HG02763 (cell line): Measurements from ENCODE around the gene NALCN.

Source experiments
- ATAC-seq: cut with Tn5 transposase; IDR thresholded peaks from one replicate; pipeline ENCODE4 v1.9.1; 2021; ENCODE audit warnings: mild to moderate bottlenecking, moderate library complexity; ENCODE audit not compliant: unreplicated experiment

NALCN gene

DNA sequence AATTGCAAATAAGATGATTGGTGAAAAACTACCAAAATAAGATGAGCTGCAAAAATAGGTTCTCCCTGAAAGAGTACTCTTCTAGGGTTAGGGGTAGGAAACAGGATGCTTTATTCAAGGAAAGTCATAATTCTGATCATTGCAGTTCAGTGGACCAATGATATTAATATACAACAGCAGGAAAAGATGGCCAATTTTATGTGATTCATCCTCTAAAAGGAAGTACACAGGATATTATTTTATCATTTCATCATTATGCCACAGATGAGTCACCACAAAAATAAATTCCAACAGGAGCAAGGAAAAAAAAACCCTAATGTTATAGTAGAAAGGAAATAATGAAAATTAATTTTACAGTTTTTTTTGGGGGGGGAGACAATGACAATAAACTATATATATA lies 205.0 kb downstream of the NALCN start:
- ATAC-seq: no peak

DNA sequence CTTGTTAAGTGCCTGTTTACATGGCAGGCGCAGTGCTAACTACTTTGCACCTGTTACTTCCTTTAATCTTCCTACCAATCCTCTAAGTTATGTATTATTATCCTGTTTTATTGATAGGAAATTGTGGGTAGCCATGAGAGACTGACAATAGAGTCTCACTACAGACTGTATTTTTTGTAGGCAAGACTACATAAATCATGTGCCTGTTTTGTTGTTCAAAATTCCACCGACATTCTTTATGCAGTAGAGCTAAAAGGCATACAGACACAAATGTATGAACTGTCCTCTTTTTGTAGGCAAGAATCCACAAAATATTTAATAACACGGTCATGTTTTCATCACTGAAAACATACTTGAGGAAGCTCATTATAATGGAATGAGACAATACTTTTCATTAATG lies 205.5 kb downstream of the NALCN start:
- ATAC-seq: no peak

DNA sequence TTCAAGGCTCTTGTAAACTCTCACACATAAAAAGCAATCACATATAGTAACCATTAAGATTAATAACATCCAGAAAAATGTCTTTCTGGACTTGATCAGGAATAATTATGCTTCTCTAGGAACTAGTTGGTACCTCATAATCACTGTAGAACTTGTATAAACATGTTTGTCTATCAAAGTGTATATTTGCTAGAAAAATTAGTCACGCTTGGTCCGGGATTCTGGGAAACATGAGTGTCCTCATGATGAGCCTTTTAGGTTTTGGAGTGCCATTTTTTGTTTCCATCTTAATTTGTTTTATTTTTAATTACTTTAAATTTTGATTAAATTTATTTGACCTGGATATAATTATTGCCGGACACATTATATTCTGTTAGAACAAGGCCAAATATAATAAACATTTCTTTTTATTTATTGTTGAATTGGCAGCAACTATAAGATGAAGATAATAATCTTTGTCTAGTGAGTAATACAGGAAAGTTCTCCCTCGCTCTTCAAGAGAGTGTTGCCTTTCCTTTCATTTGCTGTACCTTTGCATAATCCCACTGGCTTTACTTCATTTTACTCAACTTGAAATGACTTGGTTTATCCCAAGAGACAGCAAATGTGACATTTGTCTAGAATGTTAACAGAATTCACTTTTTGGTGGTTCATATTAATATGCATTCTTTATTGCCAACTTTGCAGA lies 207.0 kb downstream of the NALCN start:
- ATAC-seq: no peak

DNA sequence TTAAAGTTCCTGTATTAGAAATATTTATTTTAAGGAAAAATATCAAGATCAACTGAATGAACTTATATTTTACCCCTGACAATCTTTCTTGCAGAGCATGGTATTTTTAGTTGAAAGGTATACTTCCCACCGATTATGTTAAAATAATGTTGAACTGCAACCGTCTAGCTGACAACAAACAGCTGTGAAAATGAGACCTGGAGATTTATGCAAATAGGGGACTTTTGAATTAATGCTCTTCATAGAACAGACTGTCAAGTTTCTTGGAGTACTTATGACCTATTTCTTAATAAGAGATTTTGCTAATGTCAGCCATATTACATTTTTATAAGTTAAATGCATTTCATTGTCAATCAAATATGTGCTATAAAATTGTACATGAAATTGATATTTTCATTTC lies 210.9 kb downstream of the NALCN start:
- ATAC-seq: no peak

DNA sequence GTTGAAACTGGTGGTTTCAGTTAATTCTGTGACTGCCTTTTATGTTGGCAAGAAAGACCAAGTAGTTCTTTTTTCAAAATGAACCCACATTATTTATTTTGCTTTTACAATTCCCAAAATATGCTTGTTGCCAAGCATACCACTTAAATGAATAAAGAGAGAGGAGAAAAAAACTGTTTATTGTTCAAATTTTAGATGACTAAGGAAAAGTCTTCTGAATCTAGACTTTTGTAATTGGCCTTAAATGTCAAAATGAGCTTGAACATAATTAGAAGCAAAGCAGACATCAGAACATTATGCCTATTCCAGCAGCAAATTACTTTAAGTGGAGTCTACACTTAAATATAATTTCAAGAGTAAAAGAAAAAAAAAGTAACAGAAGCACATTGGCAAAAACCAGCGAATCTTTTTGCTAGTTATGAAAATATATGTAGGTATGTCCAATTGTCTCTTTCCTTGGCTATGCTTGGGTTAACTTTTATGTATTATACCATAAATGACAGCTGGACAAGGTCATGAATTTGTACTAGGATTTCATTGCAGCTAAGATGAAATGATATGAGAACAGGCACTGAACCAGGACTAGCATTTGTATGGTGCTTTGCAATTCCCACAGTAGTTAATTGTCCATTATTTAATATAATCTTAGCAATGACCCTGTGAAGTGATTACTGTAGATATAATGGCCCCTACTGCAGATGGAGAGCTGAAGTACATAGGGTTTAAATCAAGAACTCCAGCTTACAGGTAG lies 211.9 kb downstream of the NALCN start:
- ATAC-seq: no peak

DNA sequence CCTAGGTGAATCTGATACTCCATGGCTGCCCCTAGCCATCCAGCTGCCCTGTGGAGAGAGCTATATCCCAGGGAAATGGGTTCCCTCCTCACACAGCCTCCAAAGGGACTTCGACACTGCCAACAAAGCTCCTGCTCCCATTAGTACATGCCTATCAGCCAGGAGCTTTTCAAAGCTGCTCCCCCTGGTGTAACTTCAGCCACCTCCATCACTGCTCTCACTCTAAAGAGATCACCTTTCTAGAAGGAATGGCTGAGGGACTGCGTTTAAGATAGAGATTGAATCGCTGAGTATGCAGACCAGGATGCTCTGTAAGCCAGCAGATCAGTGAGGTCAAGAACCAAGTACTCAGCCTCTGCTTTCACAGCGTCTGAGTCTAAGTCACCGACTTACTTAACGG lies 213.7 kb downstream of the NALCN start:
- no peak for ATAC-seq

DNA sequence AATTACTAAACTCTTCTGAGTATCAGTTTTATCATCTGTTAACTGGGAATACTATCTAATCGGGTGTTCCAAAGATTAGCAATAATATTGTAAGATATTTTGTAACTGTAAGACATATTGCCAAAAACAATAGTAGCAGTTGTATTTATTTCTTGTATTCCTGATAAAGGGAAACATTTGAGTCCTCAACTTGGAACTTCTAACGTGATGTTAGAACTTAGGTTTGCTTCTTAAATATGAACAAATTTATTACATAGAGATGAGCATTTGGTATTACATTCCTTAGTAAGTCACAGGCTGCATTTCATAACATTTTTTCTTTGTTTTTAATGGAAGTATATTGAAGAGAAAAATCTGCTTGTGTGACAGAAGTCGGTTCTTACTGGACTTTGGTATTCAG lies 225.3 kb downstream of the NALCN start:
- ATAC-seq: no peak

DNA sequence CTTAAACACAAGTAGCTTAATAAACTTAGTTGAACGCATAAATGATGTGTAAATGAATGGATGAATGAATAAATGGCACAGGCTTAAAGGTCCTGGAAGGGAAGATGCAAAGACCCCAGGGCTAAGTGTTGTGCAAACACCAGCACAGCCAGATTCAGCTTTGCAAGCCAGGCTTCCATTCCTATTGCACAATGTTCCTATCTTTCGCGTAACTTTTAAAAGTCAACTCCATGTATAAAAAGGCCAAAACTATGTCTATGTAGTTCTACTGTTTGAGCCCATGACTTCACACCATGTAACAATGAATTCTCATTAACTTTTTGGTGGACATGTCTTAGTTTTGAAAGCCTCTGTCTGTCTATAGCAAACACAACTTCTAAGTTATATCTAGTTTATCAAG lies 226.0 kb downstream of the NALCN start:
- no peak for ATAC-seq

DNA sequence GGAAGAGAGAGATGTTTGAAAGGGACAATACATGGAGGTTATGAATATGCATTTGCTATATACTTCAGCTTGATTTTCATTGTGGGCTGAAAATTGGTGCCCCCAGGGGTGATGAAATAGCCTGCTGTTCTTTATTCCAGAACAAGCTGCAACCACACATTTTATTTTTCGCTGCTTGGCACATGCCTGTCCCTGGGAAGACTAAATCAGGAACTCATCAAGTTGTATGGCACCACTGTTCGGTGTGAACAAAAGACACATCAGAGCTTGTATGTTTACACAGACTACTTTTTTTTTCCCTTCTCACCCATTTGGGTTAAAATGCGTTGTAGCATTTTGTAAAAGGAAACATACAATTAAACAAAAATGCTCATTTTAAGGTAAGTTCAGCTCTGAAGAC lies 230.7 kb downstream of the NALCN start:
- ATAC-seq: no peak

DNA sequence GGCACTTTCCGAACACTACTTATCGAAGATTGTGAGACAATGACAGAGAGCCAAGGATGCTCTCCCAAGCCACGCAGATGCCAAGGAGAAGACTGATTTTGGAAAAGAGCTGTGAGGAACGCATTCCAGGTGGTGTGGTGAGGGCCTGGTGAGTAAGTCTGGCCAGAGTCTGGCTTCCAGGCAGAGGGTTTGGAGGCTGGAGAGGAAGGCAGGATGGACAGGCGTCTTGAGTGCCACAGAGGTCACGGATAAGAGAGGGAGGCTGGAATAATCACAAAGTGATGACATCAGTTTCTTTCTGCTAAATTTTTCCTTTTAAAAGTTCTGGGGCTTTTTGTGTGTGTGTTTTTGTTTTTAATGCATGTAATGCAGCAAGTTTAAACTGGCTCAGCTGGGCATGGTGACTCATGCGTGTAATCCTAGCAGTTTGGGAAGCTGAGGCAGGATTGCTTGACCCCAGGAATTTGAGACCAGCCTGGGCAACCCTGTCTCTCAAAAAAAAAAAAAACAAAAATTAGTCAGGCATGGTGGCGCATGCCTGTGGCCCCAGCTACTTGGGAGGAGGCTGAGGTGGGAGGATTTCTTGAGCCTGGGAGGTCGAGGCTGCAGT lies 235.1 kb downstream of the NALCN start:
- ATAC-seq: no peak

DNA sequence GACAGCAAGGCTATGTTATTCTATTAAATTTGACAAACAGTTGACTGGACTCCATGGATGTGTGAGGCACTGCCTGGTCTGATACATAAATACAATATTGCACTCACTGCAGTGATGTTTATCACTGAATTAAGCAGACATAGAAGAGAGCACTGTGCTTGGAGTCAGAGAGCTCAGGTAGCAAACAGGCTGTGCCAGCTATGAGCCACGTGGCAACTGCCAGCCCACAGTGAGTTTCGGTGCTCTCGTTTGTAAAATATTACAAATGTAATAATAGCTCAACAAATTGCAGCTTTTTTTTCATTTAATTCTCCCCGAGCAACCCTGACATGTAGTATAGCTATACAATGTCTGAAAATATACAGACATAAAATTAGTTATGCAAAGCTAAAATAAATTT lies 237.3 kb downstream of the NALCN start:
- no peak for ATAC-seq

DNA sequence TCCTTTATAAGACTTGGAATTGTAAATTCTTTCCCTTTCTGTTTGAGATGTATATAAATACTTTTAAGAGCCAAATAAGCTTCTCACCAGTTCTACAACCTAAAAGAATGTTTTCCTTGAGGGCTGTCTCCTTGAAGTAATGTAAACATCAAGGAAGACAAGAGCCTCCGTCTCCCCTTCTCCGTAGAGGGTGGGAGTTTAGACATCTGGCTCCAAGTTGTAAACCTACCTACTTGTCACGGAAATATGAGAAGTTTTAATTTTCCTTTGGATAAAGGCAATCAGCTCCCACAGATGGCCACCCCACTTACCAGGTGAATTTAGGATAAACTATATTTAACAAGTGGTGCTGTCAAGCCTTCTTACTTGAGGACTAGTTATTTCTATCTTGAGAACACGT lies 237.9 kb downstream of the NALCN start:
- ATAC-seq: no peak

DNA sequence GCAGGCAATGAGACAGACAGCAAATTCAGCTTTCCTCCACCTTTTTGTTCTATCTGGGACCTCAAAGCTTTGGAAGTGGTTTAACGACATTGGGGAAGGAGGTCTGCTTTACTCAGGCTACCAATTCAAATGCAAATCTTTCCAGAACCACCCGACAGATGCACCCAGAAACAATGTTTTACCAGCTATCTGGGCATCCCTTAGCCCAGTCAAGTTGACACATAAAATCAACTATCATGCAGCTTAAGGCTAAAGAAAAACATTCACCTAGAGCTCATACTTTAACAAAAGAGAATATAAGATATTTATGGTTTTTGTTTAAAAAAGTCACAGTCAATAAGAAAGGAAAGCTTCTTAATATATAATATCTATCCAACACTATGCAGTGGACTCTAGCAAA lies 246.0 kb downstream of the NALCN start:
- no peak for ATAC-seq

DNA sequence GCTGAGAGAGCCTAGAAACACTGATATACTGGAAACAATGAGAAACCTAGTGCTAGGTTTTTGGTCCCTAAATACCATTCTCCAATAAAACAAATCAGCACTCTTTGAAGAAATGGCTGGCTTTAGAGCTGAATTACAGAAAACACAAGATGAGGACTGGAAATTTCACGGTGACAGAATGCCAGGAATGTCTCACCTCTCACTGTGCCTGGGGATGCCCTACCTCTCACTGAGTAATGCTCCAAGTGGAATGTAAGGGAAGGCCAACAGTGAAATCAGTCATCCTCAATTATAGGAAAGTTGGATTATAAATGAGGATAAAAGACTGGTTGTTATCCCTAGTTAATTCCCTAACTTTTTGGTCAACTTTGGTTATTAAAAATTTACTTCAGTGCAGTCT lies 259.0 kb downstream of the NALCN start:
- ATAC-seq: no peak

DNA sequence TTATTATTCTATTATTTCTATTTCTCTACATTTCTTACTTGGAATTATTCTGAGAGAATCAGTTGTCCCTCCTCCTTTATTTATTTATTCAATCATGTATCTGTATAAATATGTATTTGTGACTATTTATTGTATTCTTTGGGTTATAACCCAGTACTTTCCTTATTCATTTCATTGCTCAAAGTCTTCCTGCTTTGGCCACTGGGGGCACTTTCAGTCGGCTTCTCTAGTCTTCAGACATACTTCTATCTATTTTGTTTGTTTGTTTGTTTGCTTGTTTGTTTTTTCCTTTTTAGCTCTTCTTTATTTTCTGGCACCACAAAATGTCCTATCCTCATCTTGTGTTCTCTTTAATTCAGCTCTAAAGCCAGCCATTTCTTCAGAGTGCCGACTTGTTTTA lies 260.4 kb downstream of the NALCN start:
- no peak for ATAC-seq

DNA sequence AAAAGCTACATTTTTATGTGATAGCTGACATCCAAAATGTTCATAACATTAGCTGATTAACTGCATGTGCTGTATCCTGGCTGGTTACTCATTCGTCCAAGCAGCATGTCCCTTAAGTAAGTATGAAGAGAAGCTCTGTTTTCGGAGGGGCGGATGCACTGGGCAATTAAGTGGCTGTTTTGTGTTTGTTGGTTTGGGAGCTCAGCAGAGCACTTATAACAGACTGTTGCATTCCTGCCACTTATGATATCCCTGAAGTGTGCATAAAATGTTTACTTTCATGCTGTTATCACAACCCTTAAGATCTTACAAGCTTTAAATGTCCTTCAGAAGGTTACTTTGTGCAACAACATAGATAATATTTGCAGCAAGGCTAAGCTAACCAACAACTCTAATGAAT lies 264.1 kb downstream of the NALCN start:
- ATAC-seq: no peak

DNA sequence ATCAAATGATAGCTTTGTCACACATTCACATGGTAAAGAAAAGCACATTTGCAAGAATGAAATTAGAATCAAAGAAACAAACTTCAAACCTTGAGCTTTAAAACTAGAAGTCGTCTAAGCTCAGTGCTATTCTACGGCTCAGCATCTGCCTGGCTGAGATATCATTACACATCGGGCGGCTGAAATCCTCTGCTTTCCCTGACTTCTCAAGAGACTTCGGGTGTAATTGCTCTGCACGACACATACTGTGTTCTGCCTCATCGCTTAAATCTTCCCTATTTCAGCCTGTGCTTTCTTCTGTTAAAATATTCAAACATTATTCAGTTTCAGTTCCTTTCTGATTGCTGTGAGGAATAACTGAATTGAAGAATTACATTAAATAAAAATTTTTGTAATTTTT lies 265.3 kb downstream of the NALCN start:
- no peak for ATAC-seq

DNA sequence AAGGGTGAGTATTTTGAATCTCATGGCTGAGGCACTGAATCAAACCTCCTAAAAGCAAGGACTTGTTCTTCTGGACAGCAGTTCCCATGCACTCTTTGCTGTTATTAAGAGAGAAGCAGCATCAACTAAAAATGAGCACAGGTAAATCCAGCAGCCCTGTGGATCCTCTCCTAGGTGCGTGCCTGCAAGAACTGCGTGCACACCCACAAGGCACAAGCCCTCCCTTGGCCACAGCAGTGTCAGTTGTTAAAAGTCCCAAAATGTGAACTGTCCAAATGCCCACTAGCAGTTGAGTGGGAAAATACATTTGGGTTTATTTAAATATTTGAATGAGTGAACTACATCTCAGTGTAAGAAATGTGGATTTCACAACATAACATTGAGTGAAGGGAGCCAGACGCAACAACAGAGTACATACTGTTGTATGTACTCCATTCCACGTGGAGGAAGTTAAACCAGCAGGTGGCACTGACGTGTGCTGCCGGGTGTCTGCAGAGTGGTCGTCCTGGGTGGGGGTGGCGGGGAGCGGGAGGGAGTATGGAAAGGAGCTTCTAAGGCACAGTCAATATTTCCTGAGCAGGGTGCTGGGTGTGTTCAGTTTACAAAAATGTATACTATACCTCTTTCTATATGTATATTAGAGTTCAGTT lies 266.4 kb downstream of the NALCN start:
- no peak for ATAC-seq

DNA sequence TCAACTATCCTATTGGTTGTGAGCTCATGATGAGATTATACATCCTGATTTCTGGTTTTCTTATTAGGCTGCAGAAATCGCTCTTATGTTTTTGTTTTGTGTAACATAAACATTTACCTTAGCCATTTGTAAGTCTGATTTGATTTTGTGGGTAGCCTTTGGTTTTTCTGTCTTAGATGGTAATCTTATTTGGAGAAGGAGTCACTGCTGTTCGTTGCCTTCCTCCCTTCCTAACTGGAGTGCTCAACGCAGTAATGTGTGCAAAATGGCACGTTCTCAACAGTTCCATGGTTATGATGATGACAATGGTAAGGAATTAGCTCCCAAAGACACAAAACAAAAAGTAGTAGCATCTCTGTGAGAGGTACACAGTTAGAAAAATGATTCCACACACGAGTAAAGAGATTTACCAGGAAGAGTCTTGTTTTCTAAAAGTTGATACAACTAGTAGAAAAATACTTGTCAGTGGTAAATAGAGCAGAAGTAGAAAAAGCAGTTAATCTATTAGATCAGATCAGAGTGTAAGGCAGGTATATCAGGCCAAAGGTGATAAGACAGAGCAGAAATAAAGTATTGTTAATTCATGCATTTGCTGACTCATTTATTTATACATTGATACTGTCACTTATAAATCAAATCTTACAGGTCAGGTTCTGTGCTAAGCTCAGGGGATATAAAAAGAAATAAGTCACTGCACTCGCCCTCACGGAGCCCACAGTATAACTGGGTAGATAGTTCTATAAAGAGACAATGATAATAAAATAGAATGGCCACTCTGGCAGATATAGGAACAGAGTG lies 270.0 kb downstream of the NALCN start:
- ATAC-seq: no peak

DNA sequence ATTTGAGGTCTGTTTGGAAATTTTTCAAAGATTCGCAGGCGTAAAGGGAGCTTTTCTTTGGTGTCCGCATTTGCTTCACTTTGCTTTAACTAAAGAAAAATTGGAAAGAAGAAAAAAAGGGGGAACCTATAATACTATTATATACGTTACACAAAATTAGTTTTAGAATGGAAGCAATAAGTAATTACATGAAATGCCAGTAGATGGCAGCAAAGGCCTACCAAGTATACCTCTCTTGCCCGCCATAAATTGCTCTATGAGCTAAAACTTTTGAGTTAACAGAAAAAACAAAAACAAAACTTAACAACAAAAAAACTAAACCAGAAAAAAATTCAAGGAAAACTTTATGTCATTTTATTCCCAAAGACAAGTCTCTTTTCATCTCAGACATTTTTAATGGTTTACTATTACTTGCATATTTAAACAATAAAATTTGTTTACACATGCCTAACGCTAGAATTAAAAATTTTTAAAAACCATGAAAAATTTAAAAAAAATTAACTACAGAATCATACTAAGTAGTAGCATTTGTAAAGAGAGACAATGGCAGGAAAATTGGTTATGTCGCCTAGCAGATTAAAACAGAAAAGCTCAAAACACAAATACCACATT lies 271.4 kb downstream of the NALCN start:
- ATAC-seq: peak; percentile 77

DNA sequence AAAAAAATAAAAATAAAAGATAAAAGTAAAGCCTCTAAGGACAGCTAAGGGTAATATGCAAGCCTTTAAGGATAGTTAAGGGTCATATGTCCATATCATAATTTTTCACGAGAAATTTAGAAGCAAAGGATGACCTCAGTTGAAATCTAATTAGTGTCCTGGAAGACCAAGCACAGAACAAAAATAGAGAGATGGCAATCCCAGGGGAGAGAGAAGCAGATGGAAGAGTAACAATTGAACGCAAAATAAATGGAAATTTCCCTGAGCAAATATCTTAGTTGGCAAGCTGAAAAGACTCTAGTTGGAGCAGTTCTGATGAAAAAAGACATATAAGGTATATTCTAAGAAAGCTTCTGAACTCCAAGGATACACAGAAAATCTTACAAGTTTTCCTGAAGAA lies 275.4 kb downstream of the NALCN start:
- ATAC-seq: no peak
